Mesothelial cell of epicardium (in vitro differentiated cells): Measurements from ENCODE around the gene ZNF512B. TPM values are rescaled to one million over a fixed set of nuclear protein-coding genes. Genes with fewer than 3 reads are reported as not detected.

Source experiments
- DNase-seq, 2 experiments: peaks; one replicate each; pipeline ENCODE4 v3.0.0; 2021; ENCODE audit warnings: low spot score in 2 of 2; ENCODE audit not compliant: unreplicated experiment in 2 of 2
- H3K27ac Mint-ChIP-seq: 2 replicates; pipeline ENCODE4 v1.8.0; 2021; ENCODE audit warnings: mixed read lengths
- H3K27me3 Mint-ChIP-seq: 2 replicates; pipeline ENCODE4 v1.8.0; 2021; ENCODE audit warnings: low read depth, mixed read lengths
- H3K36me3 Mint-ChIP-seq: 2 replicates; pipeline ENCODE4 v1.8.0; 2021; ENCODE audit warnings: mixed read lengths
- H3K4me1 Mint-ChIP-seq: 2 replicates; pipeline ENCODE4 v1.8.0; 2021; ENCODE audit warnings: mixed read lengths
- H3K4me3 Mint-ChIP-seq: 2 replicates; pipeline ENCODE4 v1.8.0; 2021; ENCODE audit warnings: mild to moderate bottlenecking, moderate library complexity, mixed read lengths
- H3K9me3 Mint-ChIP-seq: 2 replicates; pipeline ENCODE4 v1.8.0; 2021; ENCODE audit warnings: mixed read lengths
- total RNA-seq: library from RNA; stranded (reverse); gene quantifications from 3 replicates; pipeline ENCODE4 v1.2.1, GENCODE V29; 2021
- TF ChIP-seq, protein P1 (sequence below): fragments of 200-600 bp; sonication (generic); IDR thresholded peaks from one replicate; pipeline ENCODE4 v1.5.0; 2021; ENCODE audit warnings: antibody characterized with exemption; ENCODE audit not compliant: unreplicated experiment

The ZNF512B gene
- total RNA-seq, 1 donor from 2014 or later: 62.0 TPM

GRCh38 chr20:63944078-63944941 lies 25.4 kb downstream of the ZNF512B start:
- H3K4me3 Mint-ChIP-seq: no peak overlapping the region
- TF ChIP-seq, protein P1, sequence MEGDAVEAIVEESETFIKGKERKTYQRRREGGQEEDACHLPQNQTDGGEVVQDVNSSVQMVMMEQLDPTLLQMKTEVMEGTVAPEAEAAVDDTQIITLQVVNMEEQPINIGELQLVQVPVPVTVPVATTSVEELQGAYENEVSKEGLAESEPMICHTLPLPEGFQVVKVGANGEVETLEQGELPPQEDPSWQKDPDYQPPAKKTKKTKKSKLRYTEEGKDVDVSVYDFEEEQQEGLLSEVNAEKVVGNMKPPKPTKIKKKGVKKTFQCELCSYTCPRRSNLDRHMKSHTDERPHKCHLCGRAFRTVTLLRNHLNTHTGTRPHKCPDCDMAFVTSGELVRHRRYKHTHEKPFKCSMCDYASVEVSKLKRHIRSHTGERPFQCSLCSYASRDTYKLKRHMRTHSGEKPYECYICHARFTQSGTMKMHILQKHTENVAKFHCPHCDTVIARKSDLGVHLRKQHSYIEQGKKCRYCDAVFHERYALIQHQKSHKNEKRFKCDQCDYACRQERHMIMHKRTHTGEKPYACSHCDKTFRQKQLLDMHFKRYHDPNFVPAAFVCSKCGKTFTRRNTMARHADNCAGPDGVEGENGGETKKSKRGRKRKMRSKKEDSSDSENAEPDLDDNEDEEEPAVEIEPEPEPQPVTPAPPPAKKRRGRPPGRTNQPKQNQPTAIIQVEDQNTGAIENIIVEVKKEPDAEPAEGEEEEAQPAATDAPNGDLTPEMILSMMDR: no peak

DNA sequence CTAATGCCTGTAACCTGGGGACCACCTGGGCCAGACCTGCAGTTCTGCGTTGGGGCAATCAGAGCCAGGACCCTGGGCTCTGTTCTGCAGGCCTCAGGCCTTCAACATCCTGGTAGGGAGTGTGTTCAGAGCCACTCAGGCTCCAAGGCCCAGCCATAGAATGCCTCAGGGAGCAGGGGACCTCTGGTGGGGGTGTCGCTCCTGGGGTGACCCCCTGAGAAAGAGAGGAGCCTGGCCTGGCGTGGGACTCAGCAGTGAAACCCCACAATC lies 26.0 kb downstream of the ZNF512B start:
- Mint-ChIP-seq H3K27ac (no peak overlapping the region), H3K4me3 (no peak overlapping the region), H3K27me3 (no peaks in the 10 kb centered on the region), H3K4me1 (peaks cover 6% of the 10 kb centered on the region), H3K36me3 (peaks cover 6% of the 10 kb centered on the region), H3K9me3 (no peaks in the 10 kb centered on the region)
- TF ChIP-seq, protein P1: no peak
- no peak for DNase-seq

More at GRCh38 chr20:63944078-63944941, 25.4 kb downstream of the ZNF512B start:
- Mint-ChIP-seq H3K27me3 (no peaks in the 10 kb centered on the region), H3K36me3 (peaks cover 6% of the 10 kb centered on the region), H3K9me3 (no peaks in the 10 kb centered on the region), H3K4me1 (peaks cover 12% of the 10 kb centered on the region), H3K27ac (no peak overlapping the region)
- no peak for DNase-seq

- Mint-ChIP-seq H3K4me3 (no peak overlapping the region), H3K4me1 (peaks cover 2% of the 10 kb centered on the region), H3K9me3 (no peaks in the 10 kb centered on the region), H3K27me3 (no peaks in the 10 kb centered on the region), H3K36me3 (peaks cover 6% of the 10 kb centered on the region), H3K27ac (no peak overlapping the region)
- TF ChIP-seq, protein P1: no peak
- no peak for DNase-seq
Observed at GRCh38 chr20:63942969-63943807, 26.5 kb downstream of the ZNF512B start.

DNA sequence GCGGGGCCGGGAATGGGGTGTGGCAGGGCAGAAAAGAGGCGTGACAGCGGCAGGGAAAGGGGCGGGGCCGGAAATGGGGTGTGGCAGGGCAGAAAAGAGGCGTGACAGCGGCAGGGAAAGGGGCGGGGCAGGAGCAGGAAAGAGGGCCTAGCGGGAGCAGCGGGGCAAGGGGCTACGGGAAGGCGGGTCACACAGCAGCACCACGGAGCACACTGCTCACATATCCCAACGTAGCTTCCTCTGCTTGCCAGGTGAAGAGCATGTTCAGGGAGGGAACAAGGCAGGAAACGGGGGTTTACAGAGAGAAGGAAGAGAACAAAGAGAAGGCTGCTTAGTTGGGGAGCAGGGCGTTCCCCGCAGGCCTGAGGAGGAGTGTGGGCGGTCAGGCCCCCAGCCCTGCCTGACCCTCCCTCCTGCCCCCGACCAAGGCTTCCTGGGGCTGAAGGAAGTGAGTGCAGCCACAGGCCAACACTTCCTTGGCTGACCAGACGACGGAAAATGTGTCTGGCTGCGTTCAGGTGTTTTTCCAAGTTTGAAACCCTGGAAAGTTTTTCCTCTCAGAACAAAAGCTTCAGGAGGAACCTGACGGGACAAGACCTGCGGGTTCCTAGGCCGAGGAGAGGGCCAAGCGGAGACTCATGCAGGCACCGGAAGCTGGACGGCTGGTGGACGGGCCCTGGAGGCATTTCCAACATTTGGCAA lies 27.3 kb downstream of the ZNF512B start:
- Mint-ChIP-seq H3K27ac (no peak overlapping the region), H3K4me3 (no peak overlapping the region), H3K36me3 (peaks cover 10% of the 10 kb centered on the region), H3K27me3 (no peaks in the 10 kb centered on the region), H3K9me3 (no peaks in the 10 kb centered on the region), H3K4me1 (no peaks in the 10 kb centered on the region)
- DNase-seq: no peak
- TF ChIP-seq, protein P1: no peak

GRCh38 chr20:63941282-63942081 lies 28.2 kb downstream of the ZNF512B start:
- Mint-ChIP-seq H3K36me3 (peaks cover 13% of the 10 kb centered on the region), H3K27me3 (no peaks in the 10 kb centered on the region), H3K9me3 (no peaks in the 10 kb centered on the region), H3K4me3 (no peak overlapping the region), H3K4me1 (no peaks in the 10 kb centered on the region), H3K27ac (no peak overlapping the region)
- no peak for DNase-seq
- TF ChIP-seq, protein P1: no peak
